Kidney tubule cell (primary cell): Measurements from ENCODE around the gene VWF.
"Not testable (repeated sequence)": the region's sequence is repeated elsewhere in the genome, so short reads cannot be mapped to it uniquely, and the experiment has no call there.

Source experiments
- DNase-seq: peaks from one replicate; pipeline ENCODE4 v3.0.0-alpha.2; 2018; ENCODE audit warnings: low spot score

The VWF gene

GRCh38 chr12:6124411-6125309, at the start of gene VWF:
Gene VWF, minus strand, starts transcription at chr12:6124670. Its CDS starts 1,474 bp downstream, at chr12:6123196.
- DNase-seq: no peak

- no peak for DNase-seq
Measured at GRCh38 chr12:6172862-6173261, 48.4 kb upstream of the VWF start.

- no peak for DNase-seq
Measured at GRCh38 chr12:6172086-6172485, 47.6 kb upstream of the VWF start.

- no peak for DNase-seq
Measured at GRCh38 chr12:6171409-6172015, 47.0 kb upstream of the VWF start.

GRCh38 chr12:6167327-6168280, 43.1 kb upstream of the VWF start:
- DNase-seq: peak; percentile 92

GRCh38 chr12:6166808-6167207, 42.3 kb upstream of the VWF start:
- no peak for DNase-seq

- DNase-seq: no peak
Measured at GRCh38 chr12:6165395-6165794, 40.9 kb upstream of the VWF start.

- no peak for DNase-seq
Measured at GRCh38 chr12:6163416-6164060, 39.1 kb upstream of the VWF start.

- no peak for DNase-seq
Measured at GRCh38 chr12:6161124-6161882, 36.8 kb upstream of the VWF start.

GRCh38 chr12:6160049-6160649, 35.7 kb upstream of the VWF start:
- not testable (repeated sequence) for DNase-seq

- not testable (repeated sequence) for DNase-seq
Measured at GRCh38 chr12:6159166-6160011, 34.9 kb upstream of the VWF start.

- DNase-seq: no peak
Measured at GRCh38 chr12:6158749-6159148, 34.3 kb upstream of the VWF start.

- DNase-seq: no peak
Measured at GRCh38 chr12:6158255-6158654, 33.8 kb upstream of the VWF start.

GRCh38 chr12:6157482-6157881, 33.0 kb upstream of the VWF start:
- DNase-seq: peak; percentile 21

- no peak for DNase-seq
Measured at GRCh38 chr12:6154730-6155459, 30.4 kb upstream of the VWF start.

- DNase-seq: not testable (repeated sequence)
Measured at GRCh38 chr12:6148722-6149121, 24.3 kb upstream of the VWF start.

GRCh38 chr12:6148061-6148460, 23.6 kb upstream of the VWF start:
- no peak for DNase-seq

GRCh38 chr12:6146951-6147350, 22.5 kb upstream of the VWF start:
- no peak for DNase-seq

GRCh38 chr12:6146509-6146908, 22.0 kb upstream of the VWF start:
- no peak for DNase-seq
